NT2/D1 (cell line): ENCODE results near the gene ACP1.
A peak's percentile ranks its signal among the peaks of the same experiment; 100 is the strongest.

Source experiments
- DNase-seq: peaks from one replicate; pipeline ENCODE4 v3.0.0-alpha.2; 2011; ENCODE audit warnings: low read depth, low spot score
- H3K27me3 ChIP-seq: 2 replicates; pipeline ENCODE4 v1.6.0; 2011; ENCODE audit warnings: mild to moderate bottlenecking; ENCODE audit not compliant: insufficient read length, insufficient read depth
- H3K36me3 ChIP-seq: 2 replicates; pipeline ENCODE4 v1.6.1; 2011; ENCODE audit warnings: mild to moderate bottlenecking, low read length, mixed read lengths; ENCODE audit not compliant: insufficient read depth, insufficient read length
- H3K4me1 ChIP-seq: 2 replicates; pipeline ENCODE4 v1.5.1; 2011; ENCODE audit not compliant: insufficient read depth, insufficient read length
- H3K4me3 ChIP-seq: 2 replicates; pipeline ENCODE4 v1.5.1; 2011; ENCODE audit warnings: low read depth; ENCODE audit not compliant: insufficient read length
- H3K9ac ChIP-seq: 2 replicates; pipeline ENCODE4 v1.6.0; 2011; ENCODE audit warnings: low read depth; ENCODE audit not compliant: insufficient read length
- H3K9me3 ChIP-seq: 2 replicates; pipeline ENCODE4 v1.5.1; 2011; ENCODE audit warnings: mild to moderate bottlenecking, low read length; ENCODE audit not compliant: insufficient read depth
- SUZ12 ChIP-seq: IDR thresholded peaks from 2 replicates; pipeline ENCODE4 v1.6.1; 2011; ENCODE audit not compliant: insufficient read length, insufficient read depth; ENCODE audit errors: extremely low read depth
- YY1 ChIP-seq: IDR thresholded peaks from 2 replicates; pipeline ENCODE4 v1.6.1; 2011; ENCODE audit not compliant: insufficient read length, insufficient read depth
- ZNF274 ChIP-seq: IDR thresholded peaks from 2 replicates; pipeline ENCODE4 v1.6.1; 2011; ENCODE audit warnings: mild to moderate bottlenecking, low read depth, low read length

Gene ACP1

DNA sequence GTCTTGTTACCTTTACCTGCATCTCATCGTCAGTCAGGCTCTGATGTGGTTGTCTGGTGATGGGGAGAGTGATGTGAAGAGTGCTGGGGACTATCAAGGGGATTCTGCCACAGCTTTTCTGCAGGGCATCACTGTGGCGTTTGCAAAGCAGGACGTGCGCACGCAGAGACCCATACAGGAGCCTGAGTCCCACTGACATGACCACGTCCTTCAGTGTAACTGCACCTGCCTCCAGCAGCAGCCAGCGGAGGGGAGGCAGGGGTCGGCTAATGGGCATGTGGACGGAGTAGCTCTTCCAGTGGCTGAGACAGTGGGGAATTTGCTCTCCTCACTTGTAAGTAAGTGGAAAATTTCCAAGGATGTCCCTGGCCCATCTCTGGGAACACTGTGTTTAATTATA is 16.6 kb downstream of the ACP1 start:
- Histone ChIP-seq H3K4me1 (peaks cover 4% of the 10 kb centered on the region), H3K9me3 (no peaks in the 10 kb centered on the region), H3K27me3 (peaks cover 6% of the 10 kb centered on the region), H3K9ac (no peak overlapping the region), H3K36me3 (peaks cover 64% of the 10 kb centered on the region), H3K4me3 (no peak overlapping the region)
- no peak for TF ChIP-seq ZNF274
- no peak for TF ChIP-seq SUZ12
- DNase-seq: no peak

DNA sequence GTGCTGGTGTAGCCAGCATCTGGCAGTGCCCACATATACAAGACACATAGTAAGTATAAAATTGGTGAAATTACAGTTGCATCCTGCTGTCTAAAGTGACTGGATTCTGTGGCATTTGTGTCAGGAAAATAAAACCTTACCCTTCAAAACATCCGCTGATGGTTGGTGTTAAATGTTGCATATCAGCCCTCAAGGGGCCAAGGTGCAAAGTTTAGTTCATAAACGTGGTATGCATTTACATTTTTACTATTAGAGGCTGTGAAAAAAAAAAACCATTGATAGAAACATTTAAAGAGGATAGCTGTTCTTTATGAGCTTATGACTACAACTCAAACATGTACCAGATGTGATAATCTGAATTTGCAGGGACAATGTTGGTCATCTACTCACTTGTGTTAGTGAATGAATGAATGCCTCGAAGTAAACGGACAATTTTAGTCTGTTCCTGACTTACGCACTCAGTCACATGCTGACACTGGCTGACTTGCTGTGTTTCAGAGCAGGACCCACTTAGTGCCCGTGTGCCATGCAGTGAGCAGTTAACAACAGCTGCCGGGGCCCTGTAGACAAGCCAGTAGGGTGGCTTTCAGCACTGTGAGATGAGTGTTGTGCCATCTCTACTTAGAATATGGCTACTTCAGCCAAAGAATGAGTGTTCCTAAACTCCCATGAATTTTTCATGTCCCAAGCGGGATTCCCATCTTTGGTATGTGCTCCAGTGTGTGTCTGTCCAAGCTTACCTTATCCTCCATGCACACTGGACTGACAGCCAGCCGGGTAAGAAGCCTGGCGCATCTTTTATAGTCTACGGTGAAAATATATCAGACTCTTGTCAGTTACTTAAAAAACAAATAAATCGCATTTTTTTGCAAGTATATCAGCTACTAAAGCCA is 17.9 kb downstream of the ACP1 start:
- no peak for DNase-seq
- Histone ChIP-seq H3K9ac (no peak overlapping the region), H3K36me3 (peaks cover 55% of the 10 kb centered on the region), H3K27me3 (peaks cover 17% of the 10 kb centered on the region), H3K9me3 (no peaks in the 10 kb centered on the region), H3K4me1 (peaks cover 4% of the 10 kb centered on the region), H3K4me3 (no peak overlapping the region)
- TF ChIP-seq ZNF274: no peak
- no peak for TF ChIP-seq SUZ12
- TF ChIP-seq YY1: no peak

DNA sequence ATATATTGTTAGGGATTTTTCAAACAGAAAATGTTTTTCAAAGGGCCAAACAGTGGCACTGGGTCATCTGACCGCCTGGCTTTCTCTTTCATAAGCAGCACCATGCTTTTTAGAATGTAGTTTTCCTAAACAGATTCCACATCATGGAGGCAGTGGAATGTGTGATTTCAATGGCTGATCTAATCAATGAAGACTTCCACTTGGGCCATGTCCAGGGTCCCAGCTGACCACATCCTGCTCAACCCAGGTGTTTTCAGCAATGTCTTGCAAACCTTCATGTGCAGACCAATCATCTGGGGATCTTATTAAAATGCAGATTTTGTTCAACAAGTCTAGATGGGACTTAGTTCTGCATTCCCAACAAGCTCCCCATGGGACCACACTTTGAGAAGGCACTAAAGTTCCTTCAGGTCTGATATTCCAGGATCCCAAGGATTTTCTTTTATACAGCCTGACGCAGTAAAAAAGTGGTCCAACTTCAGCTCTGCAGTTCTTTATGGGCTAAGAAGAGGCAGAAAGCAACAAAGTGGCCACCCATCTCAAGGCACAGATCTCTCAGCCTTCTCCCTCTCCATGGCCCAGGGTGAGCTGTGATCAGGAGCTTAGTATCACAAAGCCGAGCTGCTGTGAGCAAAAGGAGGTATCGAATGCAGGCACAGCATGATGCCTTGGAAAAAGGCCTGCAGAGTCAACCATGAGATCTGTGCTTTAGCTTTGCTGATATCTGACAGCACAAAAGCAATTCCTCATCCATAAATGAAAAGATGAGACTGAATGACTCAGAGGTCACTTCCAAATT is 19.4 kb downstream of the ACP1 start:
- no peak for DNase-seq
- H3K4me1 ChIP-seq: peaks cover 4% of the 10 kb centered on the region
- no peak overlapping the region for H3K9ac ChIP-seq
- peaks cover 39% of the 10 kb centered on the region for H3K36me3 ChIP-seq
- H3K27me3 ChIP-seq: peaks cover 28% of the 10 kb centered on the region
- TF ChIP-seq YY1: no peak
- TF ChIP-seq SUZ12: no peak
- TF ChIP-seq ZNF274: no peak
- no peak overlapping the region for H3K4me3 ChIP-seq
- H3K9me3 ChIP-seq: no peaks in the 10 kb centered on the region

DNA sequence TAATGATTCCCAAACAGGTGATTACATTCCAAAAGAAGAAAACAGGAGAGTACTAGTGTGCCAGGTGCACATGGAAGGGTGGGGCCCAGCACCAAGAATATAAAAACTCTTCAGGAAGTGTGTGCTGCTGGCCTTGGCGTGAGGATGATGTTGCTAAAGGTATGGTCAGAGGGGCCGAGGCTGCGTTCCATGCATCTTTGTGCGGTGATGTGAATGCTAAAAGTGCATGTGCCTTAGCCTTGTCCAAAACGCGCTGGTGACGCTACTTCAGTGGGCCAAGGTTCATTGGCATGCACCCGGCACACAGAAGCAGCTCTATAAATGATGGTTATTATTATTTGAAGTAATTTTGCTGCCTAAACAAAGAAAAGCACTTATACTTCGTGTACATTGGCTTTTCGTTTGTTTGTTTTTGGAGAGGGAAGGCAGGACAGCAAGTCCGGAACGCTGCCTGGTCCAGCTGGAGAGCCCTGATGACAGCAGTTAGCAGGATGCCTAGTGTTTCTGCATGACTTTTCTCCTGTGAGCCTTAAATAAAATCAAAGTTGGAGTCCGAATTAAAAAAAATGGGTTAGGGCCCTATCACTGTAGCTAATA is 20.2 kb downstream of the ACP1 start:
- no peak for DNase-seq
- Histone ChIP-seq H3K36me3 (peaks cover 32% of the 10 kb centered on the region), H3K9me3 (no peaks in the 10 kb centered on the region), H3K4me1 (peaks cover 4% of the 10 kb centered on the region), H3K27me3 (peaks cover 36% of the 10 kb centered on the region), H3K4me3 (no peak overlapping the region), H3K9ac (no peak overlapping the region)
- no peak for TF ChIP-seq SUZ12
- TF ChIP-seq YY1: no peak
- no peak for TF ChIP-seq ZNF274

DNA sequence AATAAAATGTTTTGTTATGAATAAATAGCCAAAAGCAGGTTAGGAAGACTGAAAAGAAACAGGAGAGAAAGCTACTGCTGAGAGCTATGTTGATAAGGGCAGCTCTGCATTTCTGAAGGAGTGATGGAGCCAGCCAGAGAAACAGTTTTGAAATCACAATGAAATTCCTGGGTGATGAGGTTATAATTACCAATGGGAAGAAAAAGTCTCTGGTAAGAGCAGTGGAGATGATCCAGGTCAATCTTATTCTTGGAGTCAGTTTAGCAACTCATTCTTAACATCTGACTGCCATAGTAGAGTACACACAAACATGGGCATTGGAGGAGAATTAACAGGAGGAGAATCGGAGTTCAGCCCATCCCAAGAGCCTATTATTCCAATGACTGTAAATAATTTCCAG is 20.8 kb downstream of the ACP1 start:
- DNase-seq: no peak
- no peak overlapping the region for H3K9ac ChIP-seq
- no peak overlapping the region for H3K4me3 ChIP-seq
- H3K9me3 ChIP-seq: no peaks in the 10 kb centered on the region
- H3K36me3 ChIP-seq: peaks cover 27% of the 10 kb centered on the region
- no peak for TF ChIP-seq ZNF274
- no peak for TF ChIP-seq SUZ12
- no peak for TF ChIP-seq YY1
- H3K27me3 ChIP-seq: peaks cover 41% of the 10 kb centered on the region
- peaks cover 4% of the 10 kb centered on the region for H3K4me1 ChIP-seq

DNA sequence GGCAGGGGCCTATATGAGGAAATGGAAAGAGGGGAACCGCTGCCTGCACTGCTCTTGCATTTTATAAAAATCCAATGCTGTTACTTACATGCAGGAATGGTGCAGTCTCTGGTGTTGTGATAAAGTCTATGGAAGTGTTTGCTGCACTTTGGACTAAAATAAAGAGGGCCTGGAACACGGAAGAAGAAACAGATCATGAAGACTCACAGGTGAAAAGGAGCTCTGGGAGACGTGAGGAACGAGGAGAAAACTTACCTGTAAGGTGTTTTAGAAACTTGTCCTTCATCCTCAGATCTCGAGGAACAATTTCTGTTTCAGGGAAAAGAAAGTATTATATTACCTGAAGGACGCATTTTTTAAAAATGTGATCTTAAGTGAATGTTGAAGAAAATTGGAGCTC is 21.3 kb downstream of the ACP1 start:
- Histone ChIP-seq H3K9me3 (no peaks in the 10 kb centered on the region), H3K27me3 (peaks cover 46% of the 10 kb centered on the region), H3K36me3 (peaks cover 22% of the 10 kb centered on the region), H3K4me1 (peaks cover 4% of the 10 kb centered on the region), H3K9ac (no peak overlapping the region), H3K4me3 (no peak overlapping the region)
- no peak for DNase-seq
- TF ChIP-seq ZNF274: no peak
- TF ChIP-seq SUZ12: no peak
- no peak for TF ChIP-seq YY1

DNA sequence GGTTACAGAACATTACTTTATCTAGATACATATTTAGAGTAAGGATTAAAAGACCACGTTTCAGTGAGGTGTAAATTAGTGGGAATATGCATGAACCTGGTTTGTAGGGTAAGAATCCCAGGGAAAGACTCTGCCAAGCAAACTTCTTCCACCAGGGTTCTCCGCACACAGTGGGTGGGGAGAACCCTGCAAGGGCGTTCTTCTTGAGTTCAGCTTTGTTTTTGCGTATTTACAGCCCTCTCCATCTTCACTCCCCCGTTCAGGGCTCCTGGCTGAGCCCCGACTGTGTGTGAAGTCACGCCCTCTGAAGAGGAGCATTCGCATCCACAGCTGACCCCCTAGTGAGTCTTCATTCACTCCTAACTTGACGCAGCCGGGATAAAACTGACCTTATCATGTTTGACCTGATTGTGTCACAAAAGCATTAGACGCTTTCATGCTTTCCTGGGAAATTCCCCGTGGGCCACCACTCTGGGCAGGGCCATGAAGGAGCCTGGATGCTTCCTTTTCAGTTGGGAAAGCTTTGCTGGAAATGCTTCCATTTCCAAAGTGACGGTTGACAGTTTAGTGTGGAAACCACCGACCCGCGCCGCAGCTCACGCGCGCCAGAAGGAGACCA is 22.1 kb downstream of the ACP1 start:
- peak overlapping the region; percentile 24 for H3K4me3 ChIP-seq
- H3K9me3 ChIP-seq: no peaks in the 10 kb centered on the region
- no peak for TF ChIP-seq ZNF274
- no peak for TF ChIP-seq YY1
- TF ChIP-seq SUZ12: no peak
- H3K9ac ChIP-seq: no peak overlapping the region
- peaks cover 4% of the 10 kb centered on the region for H3K4me1 ChIP-seq
- peaks cover 48% of the 10 kb centered on the region for H3K27me3 ChIP-seq
- DNase-seq: no peak
- H3K36me3 ChIP-seq: peaks cover 14% of the 10 kb centered on the region
